Measurements from ENCODE around the gene NEUROG1.

The NEUROG1 gene

GRCh38 chr5:135535820-135536801 is at the start of gene NEUROG1:
TSS of gene NEUROG1 (minus strand) at chr5:135535964. CDS start at chr5:135535690, 274 bp downstream.
- H3K27ac Mint-ChIP-seq = no peak within 1 kb of the TSS
- H3K4me3 Mint-ChIP-seq = peak within 1 kb of the TSS; percentile 44

GRCh38 chr5:135584918-135585317 is 49.2 kb upstream of the NEUROG1 start:
- H3K27me3 Mint-ChIP-seq = peaks cover 37% of the 10 kb centered on the region
- H3K4me1 Mint-ChIP-seq (ENCODE audit: low read depth) = no peaks in the 10 kb centered on the region
- no peaks in the 10 kb centered on the region for H3K9me3 Mint-ChIP-seq
- H3K36me3 Mint-ChIP-seq (ENCODE audit: low read depth) = no peaks in the 10 kb centered on the region
- intact Hi-C loops (cut with micrococcal nuclease) = no loop called here
- H3K4me3 Mint-ChIP-seq = no peak overlapping the region
- no peak overlapping the region for H3K27ac Mint-ChIP-seq

More at GRCh38 chr5:135535820-135536801, at the start of gene NEUROG1:
- Mint-ChIP-seq H3K36me3 (ENCODE audit: low read depth) (no peaks in the 10 kb centered on the region), H3K9me3 (no peaks in the 10 kb centered on the region), H3K4me1 (ENCODE audit: low read depth) (peaks cover 25% of the 10 kb centered on the region), H3K27me3 (peaks cover 96% of the 10 kb centered on the region)
- intact Hi-C loops (cut with micrococcal nuclease) = loop anchor here (5.0 kb wide), 1 partner anchor 34 kb away; no protein-coding TSS in a partner anchor

- Mint-ChIP-seq H3K36me3 (ENCODE audit: low read depth) (no peaks in the 10 kb centered on the region), H3K4me3 (no peak overlapping the region), H3K27me3 (peaks cover 42% of the 10 kb centered on the region), H3K9me3 (no peaks in the 10 kb centered on the region), H3K27ac (no peak overlapping the region), H3K4me1 (ENCODE audit: low read depth) (peaks cover 1% of the 10 kb centered on the region)
- intact Hi-C loops (cut with micrococcal nuclease) = no loop called here
Observed at GRCh38 chr5:135584276-135584675, 48.5 kb upstream of the NEUROG1 start.

- Mint-ChIP-seq H3K27me3 (peaks cover 62% of the 10 kb centered on the region), H3K27ac (no peak overlapping the region), H3K36me3 (ENCODE audit: low read depth) (no peaks in the 10 kb centered on the region), H3K4me1 (ENCODE audit: low read depth) (peaks cover 6% of the 10 kb centered on the region), H3K9me3 (no peaks in the 10 kb centered on the region), H3K4me3 (no peak overlapping the region)
- intact Hi-C loops (cut with micrococcal nuclease) = no loop called here
Observed at GRCh38 chr5:135582099-135582781, 46.5 kb upstream of the NEUROG1 start.

GRCh38 chr5:135578685-135579341 is 43.0 kb upstream of the NEUROG1 start, which contains the start of gene CXCL14:
TSS of gene CXCL14 (minus strand) at chr5:135578991. CDS start at chr5:135578778, 213 bp downstream.
- Mint-ChIP-seq H3K36me3 (ENCODE audit: low read depth) (no peaks in the 10 kb centered on the region), H3K9me3 (no peaks in the 10 kb centered on the region), H3K4me3 (peak within 1 kb of the TSS; percentile 44), H3K4me1 (ENCODE audit: low read depth) (peaks cover 12% of the 10 kb centered on the region), H3K27me3 (peaks cover 74% of the 10 kb centered on the region), H3K27ac (no peak within 1 kb of the TSS)
- intact Hi-C loops (cut with micrococcal nuclease) = no loop called here

- intact Hi-C loops (cut with micrococcal nuclease) = no loop called here
- no peak overlapping the region for H3K27ac Mint-ChIP-seq
- H3K4me1 Mint-ChIP-seq (ENCODE audit: low read depth) = peaks cover 12% of the 10 kb centered on the region
- H3K36me3 Mint-ChIP-seq (ENCODE audit: low read depth) = no peaks in the 10 kb centered on the region
- peaks cover 70% of the 10 kb centered on the region for H3K27me3 Mint-ChIP-seq
- H3K9me3 Mint-ChIP-seq = no peaks in the 10 kb centered on the region
- H3K4me3 Mint-ChIP-seq = peak overlapping the region; percentile 14
Observed at GRCh38 chr5:135578305-135578684, 42.5 kb upstream of the NEUROG1 start.

GRCh38 chr5:135577421-135577820 is 41.7 kb upstream of the NEUROG1 start:
- no peaks in the 10 kb centered on the region for H3K36me3 Mint-ChIP-seq (ENCODE audit: low read depth)
- peaks cover 13% of the 10 kb centered on the region for H3K4me1 Mint-ChIP-seq (ENCODE audit: low read depth)
- H3K27me3 Mint-ChIP-seq = peaks cover 65% of the 10 kb centered on the region
- intact Hi-C loops (cut with micrococcal nuclease) = no loop called here
- no peak overlapping the region for H3K4me3 Mint-ChIP-seq
- H3K9me3 Mint-ChIP-seq = no peaks in the 10 kb centered on the region
- H3K27ac Mint-ChIP-seq = no peak overlapping the region

GRCh38 chr5:135576075-135576599 is 40.4 kb upstream of the NEUROG1 start:
- Mint-ChIP-seq H3K9me3 (no peaks in the 10 kb centered on the region), H3K4me3 (no peak overlapping the region), H3K4me1 (ENCODE audit: low read depth) (peaks cover 22% of the 10 kb centered on the region), H3K36me3 (ENCODE audit: low read depth) (no peaks in the 10 kb centered on the region), H3K27ac (no peak overlapping the region), H3K27me3 (peaks cover 58% of the 10 kb centered on the region)
- intact Hi-C loops (cut with micrococcal nuclease) = no loop called here

- Mint-ChIP-seq H3K27me3 (peaks cover 57% of the 10 kb centered on the region), H3K4me1 (ENCODE audit: low read depth) (peaks cover 22% of the 10 kb centered on the region), H3K27ac (no peak overlapping the region), H3K36me3 (ENCODE audit: low read depth) (no peaks in the 10 kb centered on the region), H3K4me3 (no peak overlapping the region), H3K9me3 (no peaks in the 10 kb centered on the region)
- intact Hi-C loops (cut with micrococcal nuclease) = no loop called here
Observed at GRCh38 chr5:135574493-135574892, 38.7 kb upstream of the NEUROG1 start.

- Mint-ChIP-seq H3K4me1 (ENCODE audit: low read depth) (peaks cover 16% of the 10 kb centered on the region), H3K27me3 (peaks cover 37% of the 10 kb centered on the region), H3K36me3 (ENCODE audit: low read depth) (no peaks in the 10 kb centered on the region), H3K9me3 (no peaks in the 10 kb centered on the region), H3K27ac (no peak overlapping the region), H3K4me3 (no peak overlapping the region)
- intact Hi-C loops (cut with micrococcal nuclease) = no loop called here
Observed at GRCh38 chr5:135571902-135572301, 36.1 kb upstream of the NEUROG1 start.

GRCh38 chr5:135571066-135571609 is 35.4 kb upstream of the NEUROG1 start:
- Mint-ChIP-seq H3K27ac (no peak overlapping the region), H3K9me3 (no peaks in the 10 kb centered on the region), H3K4me3 (no peak overlapping the region), H3K36me3 (ENCODE audit: low read depth) (no peaks in the 10 kb centered on the region), H3K4me1 (ENCODE audit: low read depth) (peaks cover 16% of the 10 kb centered on the region), H3K27me3 (peaks cover 34% of the 10 kb centered on the region)
- intact Hi-C loops (cut with micrococcal nuclease) = no loop called here

GRCh38 chr5:135570453-135570764 is 34.6 kb upstream of the NEUROG1 start:
- intact Hi-C loops (cut with micrococcal nuclease) = no loop called here
- Mint-ChIP-seq H3K4me3 (no peak overlapping the region), H3K27ac (no peak overlapping the region), H3K36me3 (ENCODE audit: low read depth) (no peaks in the 10 kb centered on the region), H3K4me1 (ENCODE audit: low read depth) (peaks cover 16% of the 10 kb centered on the region), H3K9me3 (no peaks in the 10 kb centered on the region), H3K27me3 (peaks cover 34% of the 10 kb centered on the region)

- peaks cover 16% of the 10 kb centered on the region for H3K4me1 Mint-ChIP-seq (ENCODE audit: low read depth)
- H3K27ac Mint-ChIP-seq = no peak overlapping the region
- peaks cover 37% of the 10 kb centered on the region for H3K27me3 Mint-ChIP-seq
- no peaks in the 10 kb centered on the region for H3K36me3 Mint-ChIP-seq (ENCODE audit: low read depth)
- no peaks in the 10 kb centered on the region for H3K9me3 Mint-ChIP-seq
- intact Hi-C loops (cut with micrococcal nuclease) = loop anchor here (10.0 kb wide), 1 partner anchor 155 kb away; no protein-coding TSS in a partner anchor
- H3K4me3 Mint-ChIP-seq = no peak overlapping the region
Observed at GRCh38 chr5:135569755-135570452, 34.1 kb upstream of the NEUROG1 start.
